AG09309 (cell line): ENCODE results near the gene OR51B6.
"Not testable (repeated sequence)": the region's sequence is repeated elsewhere in the genome, so short reads cannot be mapped to it uniquely, and the experiment has no call there.

Experiments used
- DNase-seq: peaks from one replicate; pipeline ENCODE4 v3.0.0-alpha.2; 2010; ENCODE audit warnings: low read depth
- H3K4me3 ChIP-seq: 2 replicates; pipeline ENCODE4 v1.5.1; 2011; ENCODE audit warnings: mild to moderate bottlenecking, low read depth, low read length, moderate library complexity; ENCODE audit not compliant: control insufficient read depth
- TF ChIP-seq, protein P1 (sequence below): IDR thresholded peaks from 2 replicates; pipeline ENCODE4 v1.5.1; 2011; ENCODE audit warnings: mild to moderate bottlenecking, low read depth, low read length, inconsistent platforms; ENCODE audit not compliant: insufficient read depth, control insufficient read depth; ENCODE audit errors: missing control alignments

Gene OR51B6

DNA sequence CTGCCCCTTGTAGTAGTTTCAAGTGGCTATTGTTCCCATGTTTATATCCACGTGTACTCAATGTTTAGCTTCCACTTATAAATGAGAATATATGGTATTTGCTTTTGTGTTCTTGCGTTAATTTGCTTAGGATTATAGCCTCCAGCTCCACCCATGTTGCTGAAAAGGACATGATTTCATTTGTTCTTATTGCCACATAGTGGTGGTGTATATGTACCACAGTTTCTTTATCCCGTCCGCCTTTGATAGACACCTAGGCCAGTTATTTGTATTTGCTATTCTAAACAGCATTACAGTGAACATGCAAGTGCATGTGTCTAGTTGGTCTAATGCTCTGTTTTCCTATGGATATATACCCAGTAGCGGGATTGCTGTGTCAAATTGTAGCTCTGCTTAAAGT, 34.0 kb upstream of the OR51B6 start:
- no peak for DNase-seq
- H3K4me3 ChIP-seq: no peak overlapping the region
- TF ChIP-seq, protein P1, sequence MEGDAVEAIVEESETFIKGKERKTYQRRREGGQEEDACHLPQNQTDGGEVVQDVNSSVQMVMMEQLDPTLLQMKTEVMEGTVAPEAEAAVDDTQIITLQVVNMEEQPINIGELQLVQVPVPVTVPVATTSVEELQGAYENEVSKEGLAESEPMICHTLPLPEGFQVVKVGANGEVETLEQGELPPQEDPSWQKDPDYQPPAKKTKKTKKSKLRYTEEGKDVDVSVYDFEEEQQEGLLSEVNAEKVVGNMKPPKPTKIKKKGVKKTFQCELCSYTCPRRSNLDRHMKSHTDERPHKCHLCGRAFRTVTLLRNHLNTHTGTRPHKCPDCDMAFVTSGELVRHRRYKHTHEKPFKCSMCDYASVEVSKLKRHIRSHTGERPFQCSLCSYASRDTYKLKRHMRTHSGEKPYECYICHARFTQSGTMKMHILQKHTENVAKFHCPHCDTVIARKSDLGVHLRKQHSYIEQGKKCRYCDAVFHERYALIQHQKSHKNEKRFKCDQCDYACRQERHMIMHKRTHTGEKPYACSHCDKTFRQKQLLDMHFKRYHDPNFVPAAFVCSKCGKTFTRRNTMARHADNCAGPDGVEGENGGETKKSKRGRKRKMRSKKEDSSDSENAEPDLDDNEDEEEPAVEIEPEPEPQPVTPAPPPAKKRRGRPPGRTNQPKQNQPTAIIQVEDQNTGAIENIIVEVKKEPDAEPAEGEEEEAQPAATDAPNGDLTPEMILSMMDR: peak; percentile 13

DNA sequence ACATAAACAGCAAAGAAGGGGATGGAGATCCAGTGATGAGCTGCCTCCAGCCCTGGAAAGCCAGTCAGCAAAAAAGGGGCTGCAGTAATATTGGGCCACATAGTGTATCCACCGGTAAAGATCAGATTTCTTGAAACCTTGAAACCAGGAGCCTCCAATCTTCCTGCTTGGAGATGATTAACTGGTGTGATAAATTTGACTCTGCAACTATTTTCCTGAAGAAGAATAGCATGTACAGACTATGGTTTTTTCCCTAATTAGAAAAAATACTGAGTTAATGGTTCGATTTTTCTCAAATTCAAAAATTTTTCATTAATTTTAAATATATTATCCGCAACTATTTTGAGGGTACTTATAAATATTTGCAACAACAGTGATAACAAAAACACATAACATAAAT, 27.1 kb upstream of the OR51B6 start, which contains the start of gene OR51B2:
OR51B2 (minus strand) TSS at position 101 of the 400 bp plus-strand sequence; CDS start at position 101, 0 bp downstream.
- H3K4me3 ChIP-seq: no peak within 1 kb of the TSS
- DNase-seq: no peak
- TF ChIP-seq, protein P1: no peak

DNA sequence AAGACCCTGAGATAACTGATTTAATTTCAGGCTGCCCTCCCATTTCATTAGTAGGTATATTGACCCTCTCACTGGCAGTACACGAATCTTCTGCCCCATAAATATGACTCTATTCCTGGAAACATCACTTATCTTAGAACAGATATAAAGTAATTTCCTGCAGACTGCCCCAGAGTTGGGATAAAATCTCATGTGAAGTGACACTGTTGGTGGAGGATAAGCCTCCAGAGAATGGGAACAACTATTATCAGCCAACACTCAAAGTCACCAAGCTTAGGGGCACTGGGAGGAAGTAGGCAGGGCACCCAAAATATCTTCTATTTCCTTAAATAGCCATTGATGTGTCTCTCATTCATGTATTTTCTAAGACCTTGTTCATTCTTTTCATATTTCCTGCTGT, 16.1 kb upstream of the OR51B6 start:
- TF ChIP-seq, protein P1: no peak
- H3K4me3 ChIP-seq: no peak overlapping the region
- no peak for DNase-seq

DNA sequence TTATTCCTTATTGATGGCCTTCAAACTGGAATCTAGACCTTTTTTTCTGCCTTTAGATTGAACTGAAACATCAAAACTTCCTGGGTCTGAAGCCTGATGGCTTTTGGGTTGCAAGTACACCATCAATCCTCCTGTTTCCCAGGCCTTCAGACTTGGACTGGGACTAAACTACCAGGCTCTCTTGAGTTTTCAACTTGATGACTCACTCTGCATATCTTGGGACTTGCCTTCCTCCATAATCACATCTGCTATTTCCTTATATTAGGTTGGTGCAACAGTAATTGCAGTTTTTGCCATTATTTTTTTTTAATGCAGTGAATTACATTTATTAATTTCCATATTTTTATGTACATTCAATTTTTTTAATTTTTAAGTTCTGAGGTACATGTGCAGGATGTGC, 15.0 kb upstream of the OR51B6 start:
- H3K4me3 ChIP-seq: no peak overlapping the region
- TF ChIP-seq, protein P1: no peak
- DNase-seq: no peak

DNA sequence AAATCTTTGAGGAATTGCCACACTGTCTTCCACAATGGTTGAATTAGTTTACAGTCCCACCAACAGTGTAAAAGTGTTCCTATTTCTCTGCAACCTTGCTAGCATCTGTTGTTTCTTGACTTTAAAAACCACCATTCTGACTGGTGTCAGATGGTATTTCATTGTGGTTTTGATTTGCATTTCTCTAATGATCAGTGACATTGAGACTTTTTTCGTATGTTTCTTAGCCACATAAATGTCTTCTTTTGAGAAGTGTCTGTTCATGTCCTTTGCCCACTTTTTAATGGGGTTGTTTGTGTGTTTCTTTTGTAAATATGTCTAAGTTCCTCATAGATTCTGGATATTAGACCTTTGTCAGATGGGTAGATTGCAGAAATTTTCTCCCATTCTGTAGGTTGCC, 14.1 kb upstream of the OR51B6 start:
- DNase-seq, H3K4me3 ChIP-seq: not testable (repeated sequence)

DNA sequence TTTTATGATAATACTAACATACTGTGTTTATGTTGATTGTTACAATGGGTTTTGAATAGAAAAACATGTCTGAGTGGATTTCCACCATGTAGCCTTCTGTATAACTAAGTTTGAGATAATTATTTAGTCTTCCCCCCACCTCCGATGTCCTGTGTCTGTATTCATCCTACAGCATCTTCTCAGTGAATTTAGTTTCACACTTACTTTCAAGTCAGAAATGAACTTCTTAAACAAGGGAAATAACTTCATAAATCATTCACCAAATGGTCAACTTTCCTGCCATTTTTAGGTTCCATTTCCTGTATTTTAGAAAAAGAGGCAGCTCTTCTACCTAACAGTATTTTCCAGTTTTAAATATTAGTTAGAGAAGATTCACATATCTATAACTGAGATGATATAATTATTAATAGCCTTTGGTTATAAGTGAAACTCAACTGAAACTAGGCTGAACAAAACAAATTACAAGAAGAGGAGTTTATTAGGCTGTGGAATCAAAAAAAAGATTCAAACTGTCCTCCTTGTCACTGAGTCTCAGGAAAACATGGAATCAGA, 11.5 kb upstream of the OR51B6 start:
- no peak overlapping the region for H3K4me3 ChIP-seq
- TF ChIP-seq, protein P1: no peak
- DNase-seq: no peak

DNA sequence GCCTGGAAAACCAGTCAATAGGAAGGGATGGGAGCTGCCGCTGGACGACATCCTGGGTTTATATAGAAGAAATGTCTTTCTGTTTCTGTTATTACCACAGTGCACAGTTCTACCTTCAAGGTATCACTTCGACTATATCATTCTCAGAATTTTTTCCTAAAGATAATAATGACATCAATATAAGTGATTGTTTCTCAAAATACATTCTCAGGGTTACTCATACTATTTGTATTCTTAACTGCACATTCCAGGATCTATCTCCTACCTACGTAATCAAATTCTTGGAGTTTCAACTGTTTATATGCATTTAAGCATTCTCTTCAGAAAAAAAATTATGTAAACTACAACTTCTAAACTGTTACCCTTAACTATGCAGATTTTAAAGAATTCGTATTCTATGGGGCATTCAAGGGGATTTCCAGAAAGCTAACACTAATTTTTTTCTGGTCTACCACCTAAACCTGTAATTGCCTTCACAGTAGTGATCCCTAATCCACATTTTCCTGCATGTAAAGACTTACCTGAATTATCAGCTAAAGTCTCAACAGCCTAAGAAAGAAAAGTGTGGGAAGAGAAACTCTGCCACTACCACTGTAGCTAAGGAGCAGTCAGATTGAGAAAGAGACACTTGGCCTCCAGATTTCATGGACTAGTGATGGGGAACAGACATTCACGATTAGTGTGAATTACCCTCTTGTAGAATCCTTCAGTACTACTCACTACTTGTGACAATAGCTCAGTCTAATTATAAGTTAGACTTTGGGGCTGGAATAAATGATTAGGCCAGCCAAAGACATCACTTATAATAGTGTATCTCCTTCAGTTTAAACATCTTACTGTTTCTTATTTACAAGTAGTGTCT, 7.6 kb upstream of the OR51B6 start, which contains the start of gene OR51B5:
OR51B5 (minus strand) TSS at position 51 of the 862 bp plus-strand sequence; CDS start at position 51, 0 bp downstream.
- TF ChIP-seq, protein P1: no peak
- DNase-seq: no peak
- no peak within 1 kb of the TSS for H3K4me3 ChIP-seq
